SU-DHL-6 (cell line): ENCODE measurements around the gene LAMA3.

Source experiments
- H2AFZ ChIP-seq: fragments of 200-600 bp; sonication (generic); 2 replicates; pipeline ENCODE4 v1.6.1; 2014; ENCODE audit warnings: low read depth, mild to moderate bottlenecking, moderate library complexity, mixed read lengths, antibody characterized with exemption, low read length; ENCODE audit not compliant: severe bottlenecking
- H3F3A ChIP-seq: fragments of 200-600 bp; shearing (Covaris generic); 2 replicates; pipeline ENCODE4 v1.6.0; 2016; ENCODE audit warnings: antibody characterized with exemption, mild to moderate bottlenecking; ENCODE audit not compliant: insufficient read depth
- H3K27ac ChIP-seq: fragments of 200-600 bp; sonication (generic); 2 replicates; pipeline ENCODE4 v1.5.1; 2016; ENCODE audit warnings: low read depth, mild to moderate bottlenecking, low read length, moderate library complexity, mixed read lengths
- H3K27me3 ChIP-seq: fragments of 200-600 bp; sonication (generic), shearing (Covaris generic); 2 replicates; pipeline ENCODE4 v1.6.0; 2014; ENCODE audit warnings: mild to moderate bottlenecking, low read length
- H3K36me3 ChIP-seq: fragments of 200-600 bp; sonication (generic); 2 replicates; pipeline ENCODE4 v1.6.1; 2014; ENCODE audit warnings: mild to moderate bottlenecking, low read length, mixed read lengths
- H3K4me2 ChIP-seq: fragments of 300-600, 200-600 bp; shearing (Covaris generic), sonication (generic); 2 replicates; pipeline ENCODE4 v1.6.0; 2014; ENCODE audit warnings: low read length, low read depth, mild to moderate bottlenecking; ENCODE audit not compliant: poor library complexity, severe bottlenecking
- H3K4me3 ChIP-seq: fragments of 200-600 bp; sonication (generic); 2 replicates; pipeline ENCODE4 v1.5.1; 2014; ENCODE audit warnings: antibody characterized with exemption, low read length, mild to moderate bottlenecking, mixed read lengths; ENCODE audit not compliant: insufficient read depth, poor library complexity, severe bottlenecking
- H3K79me2 ChIP-seq: fragments of 200-600 bp; sonication (generic); 2 replicates; pipeline ENCODE4 v1.6.1; 2014; ENCODE audit warnings: mild to moderate bottlenecking, low read length, moderate library complexity; ENCODE audit not compliant: insufficient read depth
- H3K9ac ChIP-seq: fragments of 200-600 bp; sonication (generic); 2 replicates; pipeline ENCODE4 v1.7.0; 2014; ENCODE audit warnings: mild to moderate bottlenecking, low read length
- H3K9me2 ChIP-seq: fragments of 200-600 bp; sonication (generic); replicated peaks from 2 replicates; pipeline ENCODE4 v1.6.1; 2014; ENCODE audit warnings: low read length; ENCODE audit not compliant: insufficient read depth
- H3K9me3 ChIP-seq: fragments of 200-600 bp; sonication (generic); 2 replicates; pipeline ENCODE4 v1.6.1; 2014; ENCODE audit warnings: low read length, mixed read lengths; ENCODE audit not compliant: insufficient read depth
- H4K20me1 ChIP-seq: fragments of 200-600 bp; sonication (generic); 2 replicates; pipeline ENCODE4 v1.6.1; 2014; ENCODE audit warnings: low read depth, mild to moderate bottlenecking, antibody characterized with exemption, low read length, moderate library complexity, mixed read lengths
- EZH2phosphoT487 ChIP-seq: fragments of 200-600 bp; sonication (generic), shearing (Covaris generic); conservative IDR thresholded peaks from 2 replicates; pipeline ENCODE4 v1.6.1; 2018; ENCODE audit warnings: mild to moderate bottlenecking, antibody characterized with exemption, low read length, moderate library complexity, mixed read lengths
- TF ChIP-seq, protein P1 (sequence below): fragments of 200-600 bp; sonication (generic); IDR thresholded peaks from one replicate; pipeline ENCODE4 v1.5.1; 2017; ENCODE audit warnings: antibody characterized with exemption, mild to moderate bottlenecking, low read length, moderate library complexity; ENCODE audit not compliant: insufficient read depth, poor library complexity, severe bottlenecking

Gene LAMA3

DNA sequence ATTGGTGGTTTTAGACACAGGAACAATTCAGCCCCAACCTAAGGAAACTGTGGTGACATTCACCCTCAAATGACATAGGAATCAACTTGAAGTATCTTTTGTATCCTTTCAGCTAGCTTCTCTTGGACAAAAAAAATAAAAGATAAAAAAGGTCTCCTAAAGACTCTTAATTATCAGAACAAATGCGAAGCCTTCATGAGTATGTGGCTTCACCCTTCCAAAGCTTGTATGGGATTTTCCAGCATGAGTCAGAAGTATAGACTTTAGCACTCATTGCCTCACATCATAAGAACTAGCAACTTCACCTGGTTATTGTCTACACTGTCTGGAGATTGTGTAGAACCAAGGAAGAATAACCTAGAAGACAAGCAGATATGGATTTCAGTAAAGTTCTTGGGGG, 135.4 kb downstream of the LAMA3 start:
- H3K9me2 ChIP-seq: no peaks in the 10 kb centered on the region
- H3K27me3 ChIP-seq: no peaks in the 10 kb centered on the region
- H3K4me2 ChIP-seq: no peak overlapping the region
- no peaks in the 10 kb centered on the region for H3K36me3 ChIP-seq
- no peak overlapping the region for H2AFZ ChIP-seq
- H3K9me3 ChIP-seq: no peaks in the 10 kb centered on the region
- H3K4me3 ChIP-seq: no peak overlapping the region
- TF ChIP-seq, protein P1, sequence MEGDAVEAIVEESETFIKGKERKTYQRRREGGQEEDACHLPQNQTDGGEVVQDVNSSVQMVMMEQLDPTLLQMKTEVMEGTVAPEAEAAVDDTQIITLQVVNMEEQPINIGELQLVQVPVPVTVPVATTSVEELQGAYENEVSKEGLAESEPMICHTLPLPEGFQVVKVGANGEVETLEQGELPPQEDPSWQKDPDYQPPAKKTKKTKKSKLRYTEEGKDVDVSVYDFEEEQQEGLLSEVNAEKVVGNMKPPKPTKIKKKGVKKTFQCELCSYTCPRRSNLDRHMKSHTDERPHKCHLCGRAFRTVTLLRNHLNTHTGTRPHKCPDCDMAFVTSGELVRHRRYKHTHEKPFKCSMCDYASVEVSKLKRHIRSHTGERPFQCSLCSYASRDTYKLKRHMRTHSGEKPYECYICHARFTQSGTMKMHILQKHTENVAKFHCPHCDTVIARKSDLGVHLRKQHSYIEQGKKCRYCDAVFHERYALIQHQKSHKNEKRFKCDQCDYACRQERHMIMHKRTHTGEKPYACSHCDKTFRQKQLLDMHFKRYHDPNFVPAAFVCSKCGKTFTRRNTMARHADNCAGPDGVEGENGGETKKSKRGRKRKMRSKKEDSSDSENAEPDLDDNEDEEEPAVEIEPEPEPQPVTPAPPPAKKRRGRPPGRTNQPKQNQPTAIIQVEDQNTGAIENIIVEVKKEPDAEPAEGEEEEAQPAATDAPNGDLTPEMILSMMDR: no peak
- TF ChIP-seq EZH2phosphoT487: no peak
- no peaks in the 10 kb centered on the region for H4K20me1 ChIP-seq
- H3K79me2 ChIP-seq: no peaks in the 10 kb centered on the region
- H3K9ac ChIP-seq: no peak overlapping the region
- no peak overlapping the region for H3K27ac ChIP-seq
- no peaks in the 10 kb centered on the region for H3F3A ChIP-seq

DNA sequence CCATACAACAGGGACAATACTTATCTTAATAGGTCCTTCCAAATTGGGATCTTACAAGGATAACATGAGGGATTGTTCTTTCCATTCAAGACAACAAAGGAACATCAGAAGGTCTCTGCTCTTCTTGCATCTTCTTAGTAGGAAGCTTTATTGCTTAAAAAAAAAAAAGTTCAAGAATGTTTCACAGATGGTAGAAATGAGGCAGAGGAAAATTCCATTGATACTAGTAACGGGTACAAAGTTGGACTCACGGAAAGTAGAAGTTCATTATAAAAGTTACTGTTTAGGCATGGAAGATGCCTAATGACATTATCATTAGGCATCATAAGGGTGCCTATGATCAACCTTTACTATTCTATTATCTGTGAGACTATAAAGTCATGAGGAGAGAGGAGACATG, 136.2 kb downstream of the LAMA3 start:
- H3K4me3 ChIP-seq: no peak overlapping the region
- no peak overlapping the region for H3K27ac ChIP-seq
- no peaks in the 10 kb centered on the region for H3K27me3 ChIP-seq
- H2AFZ ChIP-seq: no peak overlapping the region
- no peak overlapping the region for H3K4me2 ChIP-seq
- no peaks in the 10 kb centered on the region for H3K9me3 ChIP-seq
- H3K9me2 ChIP-seq: no peaks in the 10 kb centered on the region
- H3K36me3 ChIP-seq: no peaks in the 10 kb centered on the region
- no peak overlapping the region for H3K9ac ChIP-seq
- no peaks in the 10 kb centered on the region for H3K79me2 ChIP-seq
- no peaks in the 10 kb centered on the region for H3F3A ChIP-seq
- no peaks in the 10 kb centered on the region for H4K20me1 ChIP-seq
- TF ChIP-seq, protein P1: no peak
- TF ChIP-seq EZH2phosphoT487: no peak

DNA sequence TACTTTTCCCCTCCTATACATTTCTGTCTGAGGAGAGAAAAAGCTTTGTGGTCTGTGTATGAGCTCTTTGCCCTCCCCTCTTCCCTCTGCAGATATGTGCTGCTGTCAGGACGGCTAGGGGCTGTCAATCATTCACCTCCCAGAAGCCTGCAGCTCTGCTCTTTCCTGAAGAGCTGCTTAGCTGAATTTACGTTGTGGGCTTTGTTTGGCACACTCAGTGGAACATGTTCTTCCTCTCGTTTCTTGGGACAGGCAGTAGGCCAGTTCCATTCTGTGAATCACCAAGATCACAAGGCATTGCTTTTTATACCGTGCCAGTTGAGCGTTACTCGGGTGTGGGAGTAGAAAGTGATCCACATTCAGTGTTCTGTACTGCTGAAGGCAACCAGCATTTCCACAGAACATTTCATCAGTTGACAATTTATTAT, 136.7 kb downstream of the LAMA3 start:
- Histone ChIP-seq H3F3A (no peaks in the 10 kb centered on the region), H3K36me3 (no peaks in the 10 kb centered on the region), H4K20me1 (no peaks in the 10 kb centered on the region), H3K9me2 (no peaks in the 10 kb centered on the region), H3K4me2 (no peak overlapping the region), H3K27me3 (no peaks in the 10 kb centered on the region), H3K4me3 (no peak overlapping the region), H2AFZ (no peak overlapping the region), H3K79me2 (no peaks in the 10 kb centered on the region), H3K9me3 (no peaks in the 10 kb centered on the region), H3K27ac (no peak overlapping the region), H3K9ac (no peak overlapping the region)
- TF ChIP-seq EZH2phosphoT487: no peak
- TF ChIP-seq, protein P1: no peak
